HL-60 (cell line): ENCODE results near the gene LRBA.

ENCODE experiments used
- DNase-seq, 2 experiments: peaks; one replicate each; pipeline ENCODE4 v3.0.0-alpha.2; 2010 to 2020; ENCODE audit warnings: low read depth in 1 of 2, low spot score in 1 of 2
- H3K27ac ChIP-seq: fragments of 250-450 bp; sonication (Bioruptor Pico); replicated peaks from 2 replicates; pipeline ENCODE4 v1.5.1; 2020; ENCODE audit warnings: mild to moderate bottlenecking, moderate library complexity
- H3K27me3 ChIP-seq: fragments of 250-450 bp; sonication (Bioruptor Pico); 2 replicates; pipeline ENCODE4 v1.5.1; 2021; ENCODE audit warnings: mild to moderate bottlenecking, moderate library complexity; ENCODE audit not compliant: insufficient read depth, poor library complexity, severe bottlenecking
- H3K4me3 ChIP-seq: replicated peaks from 2 replicates; pipeline ENCODE4 v1.5.1; 2011; ENCODE audit warnings: mild to moderate bottlenecking, control low read depth, low read length; ENCODE audit not compliant: insufficient read depth
- GABPA ChIP-seq: IDR thresholded peaks from 2 replicates; pipeline ENCODE4 v1.6.1; 2012; ENCODE audit warnings: low read depth
- POLR2AphosphoS5 ChIP-seq: IDR thresholded peaks from 2 replicates; pipeline ENCODE4 v1.6.1; 2012; ENCODE audit warnings: low read depth
- SPI1 ChIP-seq: IDR thresholded peaks from 2 replicates; pipeline ENCODE4 v1.6.1; 2012; ENCODE audit warnings: low read depth, mild to moderate bottlenecking, borderline replicate concordance
- TF ChIP-seq, protein P1 (sequence below): IDR thresholded peaks from 2 replicates; pipeline ENCODE4 v1.6.1; 2012; ENCODE audit warnings: low read depth; ENCODE audit not compliant: insufficient replicate concordance
- TF ChIP-seq, protein P2 (sequence below): IDR thresholded peaks from one replicate; pipeline ENCODE4 v1.5.1; 2011; ENCODE audit warnings: low read length, control low read depth, inconsistent platforms; ENCODE audit not compliant: insufficient read depth

The LRBA gene

DNA sequence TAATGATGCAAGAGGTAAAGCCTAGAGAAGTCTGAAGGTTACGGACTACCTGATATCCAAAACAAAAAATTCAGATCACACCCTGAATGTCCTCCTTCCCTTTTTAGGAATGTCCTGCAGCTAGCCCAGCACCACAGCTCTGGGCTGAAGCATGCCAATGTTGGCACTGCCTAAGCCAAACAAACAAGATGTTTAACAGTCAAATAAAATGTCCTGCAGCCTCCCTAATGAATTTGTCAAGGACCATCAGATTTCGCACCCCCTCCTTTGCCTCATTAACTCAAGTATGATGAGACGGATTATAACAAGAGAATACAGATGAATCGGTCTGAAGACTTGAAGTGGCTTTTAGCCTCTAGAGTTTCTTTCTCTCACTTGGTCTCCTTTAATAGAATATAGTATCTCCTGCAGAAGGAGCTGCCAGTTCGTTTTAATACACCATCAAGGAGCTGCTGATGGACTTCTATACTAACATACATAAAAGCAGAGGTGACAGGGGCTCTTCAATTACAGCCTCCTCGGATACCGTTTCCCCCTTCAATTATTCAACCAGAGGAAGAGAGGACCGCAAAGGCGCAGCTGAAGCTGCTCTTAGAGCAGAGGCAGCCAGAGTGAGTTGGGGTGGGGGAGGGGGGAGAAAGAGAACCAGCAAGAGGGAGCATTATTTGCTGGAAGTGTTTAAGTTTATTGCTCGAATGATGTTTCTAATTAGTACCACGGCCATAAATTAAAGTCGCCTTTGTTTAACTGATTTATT lies 436.2 kb downstream of the LRBA start:
- no peak for TF ChIP-seq POLR2AphosphoS5
- TF ChIP-seq SPI1: no peak
- TF ChIP-seq GABPA: no peak
- TF ChIP-seq, protein P1, sequence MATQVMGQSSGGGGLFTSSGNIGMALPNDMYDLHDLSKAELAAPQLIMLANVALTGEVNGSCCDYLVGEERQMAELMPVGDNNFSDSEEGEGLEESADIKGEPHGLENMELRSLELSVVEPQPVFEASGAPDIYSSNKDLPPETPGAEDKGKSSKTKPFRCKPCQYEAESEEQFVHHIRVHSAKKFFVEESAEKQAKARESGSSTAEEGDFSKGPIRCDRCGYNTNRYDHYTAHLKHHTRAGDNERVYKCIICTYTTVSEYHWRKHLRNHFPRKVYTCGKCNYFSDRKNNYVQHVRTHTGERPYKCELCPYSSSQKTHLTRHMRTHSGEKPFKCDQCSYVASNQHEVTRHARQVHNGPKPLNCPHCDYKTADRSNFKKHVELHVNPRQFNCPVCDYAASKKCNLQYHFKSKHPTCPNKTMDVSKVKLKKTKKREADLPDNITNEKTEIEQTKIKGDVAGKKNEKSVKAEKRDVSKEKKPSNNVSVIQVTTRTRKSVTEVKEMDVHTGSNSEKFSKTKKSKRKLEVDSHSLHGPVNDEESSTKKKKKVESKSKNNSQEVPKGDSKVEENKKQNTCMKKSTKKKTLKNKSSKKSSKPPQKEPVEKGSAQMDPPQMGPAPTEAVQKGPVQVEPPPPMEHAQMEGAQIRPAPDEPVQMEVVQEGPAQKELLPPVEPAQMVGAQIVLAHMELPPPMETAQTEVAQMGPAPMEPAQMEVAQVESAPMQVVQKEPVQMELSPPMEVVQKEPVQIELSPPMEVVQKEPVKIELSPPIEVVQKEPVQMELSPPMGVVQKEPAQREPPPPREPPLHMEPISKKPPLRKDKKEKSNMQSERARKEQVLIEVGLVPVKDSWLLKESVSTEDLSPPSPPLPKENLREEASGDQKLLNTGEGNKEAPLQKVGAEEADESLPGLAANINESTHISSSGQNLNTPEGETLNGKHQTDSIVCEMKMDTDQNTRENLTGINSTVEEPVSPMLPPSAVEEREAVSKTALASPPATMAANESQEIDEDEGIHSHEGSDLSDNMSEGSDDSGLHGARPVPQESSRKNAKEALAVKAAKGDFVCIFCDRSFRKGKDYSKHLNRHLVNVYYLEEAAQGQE: no peak
- TF ChIP-seq, protein P2, sequence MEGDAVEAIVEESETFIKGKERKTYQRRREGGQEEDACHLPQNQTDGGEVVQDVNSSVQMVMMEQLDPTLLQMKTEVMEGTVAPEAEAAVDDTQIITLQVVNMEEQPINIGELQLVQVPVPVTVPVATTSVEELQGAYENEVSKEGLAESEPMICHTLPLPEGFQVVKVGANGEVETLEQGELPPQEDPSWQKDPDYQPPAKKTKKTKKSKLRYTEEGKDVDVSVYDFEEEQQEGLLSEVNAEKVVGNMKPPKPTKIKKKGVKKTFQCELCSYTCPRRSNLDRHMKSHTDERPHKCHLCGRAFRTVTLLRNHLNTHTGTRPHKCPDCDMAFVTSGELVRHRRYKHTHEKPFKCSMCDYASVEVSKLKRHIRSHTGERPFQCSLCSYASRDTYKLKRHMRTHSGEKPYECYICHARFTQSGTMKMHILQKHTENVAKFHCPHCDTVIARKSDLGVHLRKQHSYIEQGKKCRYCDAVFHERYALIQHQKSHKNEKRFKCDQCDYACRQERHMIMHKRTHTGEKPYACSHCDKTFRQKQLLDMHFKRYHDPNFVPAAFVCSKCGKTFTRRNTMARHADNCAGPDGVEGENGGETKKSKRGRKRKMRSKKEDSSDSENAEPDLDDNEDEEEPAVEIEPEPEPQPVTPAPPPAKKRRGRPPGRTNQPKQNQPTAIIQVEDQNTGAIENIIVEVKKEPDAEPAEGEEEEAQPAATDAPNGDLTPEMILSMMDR: no peak
- Histone ChIP-seq H3K4me3 (no peak overlapping the region), H3K27me3 (no peaks in the 10 kb centered on the region), H3K27ac (no peak overlapping the region)
- DNase-seq: no peak

DNA sequence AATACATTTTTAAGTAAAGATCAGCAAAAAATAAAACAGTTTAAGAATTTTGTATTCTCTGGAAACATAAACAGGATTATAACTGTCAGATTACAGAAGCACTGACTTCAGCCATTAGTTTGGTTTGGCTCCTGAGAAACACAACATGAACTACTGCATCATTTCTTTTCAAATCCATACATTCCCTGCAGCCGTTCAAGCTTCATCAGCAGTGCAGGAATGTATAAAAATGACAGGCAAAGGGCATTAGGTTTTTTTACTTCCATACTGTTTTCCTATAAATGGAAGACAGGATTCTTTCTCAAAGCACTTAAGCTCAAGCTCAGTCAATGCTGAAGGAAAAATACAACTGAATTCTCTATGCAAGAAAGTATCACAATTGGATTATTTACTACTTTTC lies 437.3 kb downstream of the LRBA start:
- Histone ChIP-seq H3K27me3 (no peaks in the 10 kb centered on the region), H3K4me3 (no peak overlapping the region), H3K27ac (no peak overlapping the region)
- no peak for DNase-seq
- TF ChIP-seq POLR2AphosphoS5: no peak
- TF ChIP-seq, protein P2: no peak
- TF ChIP-seq, protein P1: no peak
- TF ChIP-seq GABPA: no peak
- TF ChIP-seq SPI1: no peak

DNA sequence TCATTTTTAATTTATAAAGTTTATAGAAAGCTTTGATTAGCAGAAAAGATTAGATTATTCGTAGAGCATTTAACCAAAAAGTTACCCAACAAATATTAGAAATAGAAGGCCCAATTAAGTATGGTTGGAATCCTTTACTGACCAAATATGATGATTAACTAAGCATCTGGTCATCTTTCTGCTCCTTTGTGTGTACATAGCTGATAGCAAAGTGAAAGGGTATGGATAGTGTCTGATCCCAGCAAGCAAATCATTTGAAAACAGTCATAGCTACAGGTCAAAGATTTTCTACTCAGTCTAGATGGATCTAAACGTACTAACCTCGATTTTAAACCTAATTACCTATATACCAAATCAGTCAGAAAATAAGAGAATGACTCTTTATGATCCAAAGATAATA lies 440.4 kb downstream of the LRBA start:
- TF ChIP-seq, protein P1: no peak
- TF ChIP-seq SPI1 (no peak), GABPA (no peak), POLR2AphosphoS5 (no peak)
- TF ChIP-seq, protein P2: no peak
- H3K27ac ChIP-seq: no peak overlapping the region
- H3K4me3 ChIP-seq: no peak overlapping the region
- no peak for DNase-seq
- no peaks in the 10 kb centered on the region for H3K27me3 ChIP-seq
